ENCODE results near the gene NOTCH4.
"Not testable (repeated sequence)": the region's sequence is repeated elsewhere in the genome, so short reads cannot be mapped to it uniquely, and the experiment has no call there.

The NOTCH4 gene

DNA sequence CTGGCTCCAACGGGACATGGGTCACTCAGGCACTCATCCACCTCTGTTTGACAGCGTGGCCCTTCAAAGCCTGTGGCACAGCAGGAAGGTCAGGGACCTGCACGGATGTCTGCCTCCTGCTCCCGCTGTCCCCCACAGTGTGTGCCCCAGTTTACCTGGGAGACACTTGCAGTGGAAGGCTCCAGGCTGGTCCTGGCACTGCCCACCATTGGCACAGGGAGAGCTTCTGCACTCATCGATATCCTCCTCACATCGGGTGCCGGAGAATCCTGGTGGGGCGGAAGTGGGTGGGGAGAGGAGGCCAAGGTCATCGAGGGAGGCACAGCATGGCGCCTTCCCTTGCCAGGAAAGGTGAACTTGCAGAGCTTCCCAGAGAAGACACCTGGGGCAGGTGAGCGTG lies 6.9 kb downstream of the NOTCH4 start:
- DNase-seq = no peak

DNA sequence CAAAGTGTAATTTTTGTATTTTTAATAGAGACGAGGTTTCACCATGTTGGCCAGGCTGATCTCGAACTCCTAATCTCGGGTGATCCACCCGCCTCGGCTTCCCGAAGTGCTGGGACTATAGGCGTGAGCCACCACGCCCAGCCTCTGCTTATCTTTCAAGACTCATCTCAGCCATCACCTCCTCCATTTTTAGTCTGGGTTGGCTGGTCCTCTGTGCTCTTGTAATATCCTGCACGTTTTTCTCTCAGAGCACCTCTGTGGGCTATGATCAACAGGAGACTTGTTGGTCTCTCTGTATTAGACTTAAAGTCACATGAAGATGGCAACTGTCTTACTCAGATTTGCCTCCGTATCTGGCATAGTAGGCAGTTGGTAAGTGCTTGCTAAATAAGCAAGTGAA lies 7.6 kb downstream of the NOTCH4 start:
- DNase-seq = no peak

DNA sequence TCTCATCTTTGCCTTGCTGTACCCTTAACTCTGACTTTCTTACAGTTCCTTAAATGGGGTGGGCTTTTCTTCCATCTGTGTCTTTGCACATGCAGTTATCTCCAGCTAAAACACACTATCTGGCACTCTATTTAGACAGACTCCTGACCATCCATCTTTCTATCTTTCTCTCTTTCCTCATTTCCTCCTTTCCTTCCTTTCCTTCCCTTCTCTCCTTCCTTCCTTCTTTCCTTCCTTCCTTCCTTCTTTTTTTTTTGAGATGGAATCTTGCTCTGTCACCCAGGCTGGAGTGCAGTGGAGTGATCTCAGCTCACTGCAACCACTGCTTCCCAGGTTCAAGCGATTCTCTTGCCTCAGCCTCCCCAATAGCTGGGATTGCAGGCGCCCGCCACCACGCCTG lies 8.2 kb downstream of the NOTCH4 start:
- DNase-seq = no peak

- no peak for DNase-seq
Observed at GRCh38 chr6:32214126-32214525, 9.7 kb downstream of the NOTCH4 start.

DNA sequence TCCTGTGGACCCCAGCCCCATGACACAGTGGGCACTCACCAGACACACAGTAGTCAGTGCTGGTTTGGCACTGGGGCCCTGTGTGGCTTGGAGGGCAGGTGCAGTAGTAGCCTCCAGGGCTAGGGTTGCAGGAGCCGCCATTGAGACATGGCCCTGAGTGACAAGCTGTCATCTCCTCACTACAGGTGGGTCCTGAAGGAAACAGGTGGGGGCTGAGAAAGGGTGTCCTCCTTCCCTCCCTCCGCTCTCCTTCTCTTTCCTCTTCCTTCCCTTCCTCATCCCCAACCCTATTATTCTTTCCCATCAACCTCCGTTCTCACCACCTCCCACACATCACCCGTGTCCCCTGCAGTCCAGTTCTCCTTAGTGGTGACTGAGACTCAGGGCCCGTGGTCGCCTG lies 10.2 kb downstream of the NOTCH4 start:
- no peak for DNase-seq

GRCh38 chr6:32212076-32212760 lies 11.6 kb downstream of the NOTCH4 start:
- DNase-seq = no peak

- DNase-seq = not testable (repeated sequence)
Observed at GRCh38 chr6:32211432-32211831, 12.4 kb downstream of the NOTCH4 start.

DNA sequence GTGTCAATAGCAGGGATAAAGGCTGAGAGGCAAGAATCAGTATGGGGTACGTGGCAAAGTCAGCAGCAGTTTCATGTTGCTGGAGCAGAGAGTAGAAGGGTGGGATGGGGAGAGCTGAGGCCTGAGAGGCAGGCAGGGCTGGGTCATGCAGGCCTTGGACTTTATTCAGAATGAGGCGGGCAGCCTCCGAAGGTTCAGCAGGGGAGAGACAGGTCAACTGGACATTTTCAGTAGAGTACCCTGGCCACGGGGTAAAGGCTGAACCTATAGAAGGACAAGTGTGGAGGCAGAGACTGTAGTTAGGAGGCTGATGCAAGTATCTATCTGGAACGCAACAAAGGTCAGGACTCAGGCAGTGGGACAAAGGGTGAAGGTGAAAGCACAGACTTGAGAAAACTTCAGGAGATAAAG lies 13.7 kb downstream of the NOTCH4 start:
- no peak for DNase-seq

GRCh38 chr6:32208996-32209395 lies 14.9 kb downstream of the NOTCH4 start:
- no peak for DNase-seq

GRCh38 chr6:32204268-32204715 lies 19.6 kb downstream of the NOTCH4 start:
- no peak for DNase-seq

GRCh38 chr6:32203426-32204267 lies 20.2 kb downstream of the NOTCH4 start:
- DNase-seq = no peak

- no peak for DNase-seq
Observed at GRCh38 chr6:32202186-32202585, 21.7 kb downstream of the NOTCH4 start.

GRCh38 chr6:32200711-32201475 lies 23.0 kb downstream of the NOTCH4 start:
- no peak for DNase-seq

DNA sequence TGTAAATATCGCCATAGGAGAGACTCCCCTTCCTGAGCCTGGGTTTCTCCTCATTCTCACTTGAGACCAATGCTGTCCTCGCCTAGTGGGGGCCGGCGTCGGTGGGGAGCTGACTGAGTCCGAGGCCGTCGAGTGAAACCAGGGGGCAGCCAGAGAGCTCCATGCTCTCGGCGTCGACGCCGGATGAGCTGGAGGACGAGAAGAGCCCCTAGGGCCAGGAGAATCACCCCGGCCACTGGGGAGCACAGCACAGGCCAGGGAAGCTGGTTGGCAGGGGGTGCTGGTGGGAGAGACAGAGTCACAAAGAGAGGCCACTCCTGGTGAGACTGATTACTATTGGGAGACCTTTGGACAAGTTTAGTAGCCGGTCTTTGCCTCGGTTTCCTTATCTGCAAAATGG lies 25.0 kb downstream of the NOTCH4 start:
- DNase-seq = no peak

DNA sequence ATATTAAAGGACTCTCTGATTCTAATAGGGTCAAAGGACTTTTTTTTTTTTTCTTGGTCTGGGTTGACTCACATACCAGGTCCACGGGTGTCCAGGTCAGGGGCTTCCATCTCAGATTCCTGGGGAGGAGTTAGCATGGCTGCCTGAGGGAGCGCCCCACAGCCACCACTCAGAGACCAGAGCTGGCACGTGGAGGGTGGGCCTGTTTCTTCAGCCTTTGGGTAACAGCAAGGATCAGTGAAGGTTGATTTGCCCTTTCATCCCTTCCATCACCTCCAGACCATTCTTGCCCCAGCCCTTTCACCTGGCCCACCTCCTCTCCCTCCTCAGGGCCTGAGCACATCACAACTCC lies 25.5 kb downstream of the NOTCH4 start:
- no peak for DNase-seq

DNA sequence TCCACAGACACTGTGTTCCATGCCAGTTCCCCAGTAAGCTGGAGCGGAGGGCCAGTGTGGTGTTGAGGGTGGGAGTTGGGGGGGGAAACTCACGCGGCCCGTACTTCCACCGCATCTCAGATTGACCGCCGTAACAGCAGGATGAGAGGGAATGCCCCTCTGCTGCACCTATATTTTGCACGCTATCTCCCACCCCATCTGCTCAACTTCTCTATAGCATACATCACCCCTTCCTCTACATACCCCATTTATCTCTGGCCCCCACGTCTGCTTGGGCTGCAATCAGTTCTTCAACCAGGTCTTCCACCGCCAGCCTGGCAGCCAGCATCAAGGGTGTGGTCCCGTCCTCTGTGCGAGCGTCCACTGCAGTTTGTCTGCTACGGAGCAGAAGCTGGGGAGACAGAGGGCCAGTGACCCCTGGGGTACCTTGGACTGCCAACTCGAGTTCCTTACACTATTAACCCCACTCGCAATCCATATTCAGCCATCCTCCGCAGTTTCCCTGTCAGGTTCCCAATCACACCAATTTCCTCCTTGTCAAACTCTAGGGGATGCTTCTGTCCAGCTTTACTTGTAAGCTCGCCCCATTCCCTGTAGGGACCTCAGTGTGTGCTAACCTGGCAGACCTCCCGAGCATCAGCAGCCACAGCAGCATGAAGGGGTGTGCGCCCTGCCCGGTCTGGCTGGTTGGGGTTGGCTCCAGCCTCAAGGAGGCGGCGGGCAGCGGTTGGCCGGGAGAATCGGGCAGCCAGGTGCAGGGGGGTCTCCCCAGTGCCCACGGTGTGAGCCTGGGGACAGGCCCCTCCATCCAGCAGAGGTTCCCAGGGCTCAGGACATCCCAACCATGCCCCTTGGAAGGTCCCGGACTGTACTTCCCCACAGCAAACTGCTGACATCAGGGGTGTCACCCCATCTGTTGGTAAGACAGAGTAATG lies 26.9 kb downstream of the NOTCH4 start:
- no peak for DNase-seq

GRCh38 chr6:32195902-32196681 lies 27.8 kb downstream of the NOTCH4 start:
- DNase-seq = peak; percentile 70 to 78

DNA sequence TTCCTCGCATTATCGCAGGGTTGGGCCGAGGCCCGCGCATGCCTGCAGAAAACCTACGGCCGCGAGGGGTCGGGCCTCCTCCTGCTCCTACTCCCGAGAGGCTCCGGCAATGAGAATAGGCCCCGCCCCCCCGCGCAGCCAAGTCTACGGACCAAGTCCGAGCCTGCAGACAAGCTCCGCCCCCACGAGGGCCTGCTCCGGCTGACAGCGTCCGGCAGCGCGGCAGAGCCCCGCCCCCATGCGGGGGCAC lies 28.3 kb downstream of the NOTCH4 start:
- peak; percentile 100 for DNase-seq

GRCh38 chr6:32194825-32195651 lies 28.8 kb downstream of the NOTCH4 start:
- DNase-seq = peak in 1 of 2 experiments; percentile 47

DNA sequence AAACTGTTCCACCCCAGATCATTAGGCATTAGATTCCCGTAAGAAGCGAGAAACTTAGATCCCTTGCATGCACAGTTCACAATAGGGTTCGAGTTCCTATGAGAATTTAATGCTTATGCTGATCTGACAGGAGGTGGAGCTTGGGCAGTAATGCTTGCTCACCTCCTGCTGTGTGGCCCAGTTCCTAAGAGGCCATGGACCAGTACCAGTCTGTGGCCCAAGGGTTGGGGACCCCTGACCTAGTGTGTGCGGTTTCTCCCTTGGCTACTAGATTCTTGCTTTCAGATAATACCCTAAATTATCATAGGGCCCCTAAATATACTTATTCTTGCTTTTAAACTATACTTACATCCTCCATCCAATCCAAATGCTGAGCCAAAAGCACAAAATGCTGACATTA lies 29.5 kb downstream of the NOTCH4 start:
- no peak for DNase-seq

DNA sequence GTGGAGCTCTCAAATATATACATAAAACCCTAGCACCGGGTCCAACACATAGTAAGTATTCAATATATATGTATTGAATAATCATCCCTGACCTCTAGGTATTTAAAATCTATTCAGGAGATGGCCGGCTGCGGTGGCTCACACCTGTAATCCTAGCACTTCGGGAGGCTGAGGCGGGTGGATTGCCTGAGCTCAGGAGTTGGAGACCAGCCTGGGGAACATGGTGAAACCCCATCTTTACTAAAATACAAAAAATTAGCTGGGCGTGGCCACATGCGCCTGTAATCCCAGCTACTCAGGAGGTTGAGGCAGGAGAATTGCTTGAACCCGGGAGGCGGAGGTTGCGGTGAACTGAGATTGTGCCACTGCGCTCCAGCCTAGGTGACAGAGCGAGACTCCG lies 30.8 kb downstream of the NOTCH4 start:
- DNase-seq = peak in 1 of 2 experiments; percentile 8

Data from activated CD4-positive, alpha-beta T cell treated with anti-CD3 and anti-CD28 coated beads, Interleukin-2, amount 50 U/mL, for 48 hours (primary cell).